PC-9 (cell line): ENCODE data around the gene RFTN1. TPM values are rescaled to one million over a fixed set of nuclear protein-coding genes. Genes with fewer than 3 reads are reported as not detected.

Experiments used
- BruUV-seq: library from RNA; stranded (reverse); fragments of 400-500 nt; replicated peaks from 2 replicates; lab custom pipeline; 2021; lab: Mats Ljungman, UMichigan
- CTCF ChIA-PET: fragments of 300-600 bp; sonication (Branson Sonifier 250); formaldehyde crosslinking; loops from one replicate; lab custom pipeline; 2022; ENCODE audit warnings: antibody characterized with exemption; lab: Charles Lee
- POLR2A ChIA-PET: fragments of 300-600 bp; sonication (Branson Sonifier 250); formaldehyde crosslinking; loops from one replicate; lab custom pipeline; 2022; ENCODE audit warnings: antibody characterized with exemption; ENCODE audit not compliant: unreplicated experiment; lab: Charles Lee
- DNase-seq, 2 experiments: peaks; one replicate each; pipeline versions ENCODE4 v3.0.0 to v3.0.0-alpha.2; 2015 to 2022; ENCODE audit warnings: mixed read lengths in 1 of 2
- H2AFZ ChIP-seq: fragments of 200-600 bp; sonication (generic); 2 replicates; pipeline ENCODE4 v1.8.1; 2017; ENCODE audit warnings: antibody characterized with exemption
- H3F3A ChIP-seq: fragments of 200-600 bp; sonication (generic); 2 replicates; pipeline ENCODE4 v1.8.1; 2017; ENCODE audit warnings: antibody characterized with exemption, mild to moderate bottlenecking, low read depth; ENCODE audit not compliant: insufficient read depth
- H3K27ac ChIP-seq: fragments of 200-600 bp; sonication (generic); 2 replicates; pipeline ENCODE4 v1.6.1; 2016; ENCODE audit warnings: mixed run types
- H3K27me3 ChIP-seq: fragments of 200-600 bp; sonication (generic); 2 replicates; pipeline ENCODE4 v1.6.1; 2016; ENCODE audit warnings: low read depth, mixed run types; ENCODE audit not compliant: insufficient read depth
- H3K36me3 ChIP-seq: fragments of 200-600 bp; sonication (generic); 2 replicates; pipeline ENCODE4 v1.6.1; 2016; ENCODE audit warnings: low read depth, mixed run types
- H3K4me1 ChIP-seq: fragments of 200-600 bp; sonication (generic); replicated peaks from 2 replicates; pipeline ENCODE4 v1.6.1; 2016; ENCODE audit warnings: mixed run types; ENCODE audit not compliant: insufficient read depth
- H3K4me2 ChIP-seq: fragments of 200-600 bp; sonication (generic); 2 replicates; pipeline ENCODE4 v1.6.1; 2017; ENCODE audit warnings: mixed run types
- H3K4me3 ChIP-seq: fragments of 200-600 bp; sonication (generic); 2 replicates; pipeline ENCODE4 v1.6.1; 2016; ENCODE audit warnings: mixed run types
- H3K79me2 ChIP-seq: fragments of 200-600 bp; sonication (generic); 2 replicates; pipeline ENCODE4 v1.6.1; 2017; ENCODE audit warnings: low read depth, mixed run types
- H3K9me2 ChIP-seq: fragments of 200-600 bp; sonication (generic); 2 replicates; pipeline ENCODE4 v1.8.1; 2017; ENCODE audit warnings: mild to moderate bottlenecking; ENCODE audit not compliant: insufficient read depth
- H3K9me3 ChIP-seq: fragments of 200-600 bp; sonication (generic); 2 replicates; pipeline ENCODE4 v1.8.1; 2016; ENCODE audit warnings: low read depth; ENCODE audit not compliant: insufficient read depth
- H4K20me1 ChIP-seq: fragments of 200-600 bp; sonication (generic); 2 replicates; pipeline ENCODE4 v1.8.1; 2017; ENCODE audit not compliant: insufficient read depth
- CTCF ChIP-seq: fragments of 200-600 bp; sonication (generic); conservative IDR thresholded peaks from 2 replicates; pipeline ENCODE4 v1.6.1; 2017; ENCODE audit warnings: mixed run types, antibody characterized with exemption, mild to moderate bottlenecking, moderate library complexity
- EZH2 ChIP-seq: fragments of 200-600 bp; sonication (generic); IDR thresholded peaks from 2 replicates; pipeline ENCODE4 v1.8.0; 2017; ENCODE audit warnings: antibody characterized with exemption, low read depth
- intact Hi-C: fragments of 100-400 bp; cut with micrococcal nuclease; formaldehyde crosslinking; loops from one replicate; pipeline ENCODE4 v1.10.0; 2022; ENCODE audit not compliant: unreplicated experiment
- total RNA-seq: library from RNA; stranded (reverse); gene quantifications from 2 replicates; pipeline ENCODE4 v1.2.3, GENCODE V29; 2021

RFTN1 gene
- total RNA-seq, 1 experiment from 2014 or later: 0.41 TPM

- no peaks in the 10 kb centered on the region for H4K20me1 ChIP-seq
- BruUV-seq: no TSS peak
- no peaks in the 10 kb centered on the region for H3K4me1 ChIP-seq
- no peak for DNase-seq
- H3K79me2 ChIP-seq: no peaks in the 10 kb centered on the region
- H3K9me2 ChIP-seq: no peaks in the 10 kb centered on the region
- no peak overlapping the region for H2AFZ ChIP-seq
- no peak overlapping the region for H3K27ac ChIP-seq
- no peak overlapping the region for H3K4me3 ChIP-seq
- ChIA-PET POLR2A (no interaction called here), CTCF (interaction anchor here (0.5 kb wide), 1 partner anchor 1373 kb away, joined by 4 read pairs; no protein-coding TSS in a partner anchor)
- no peaks in the 10 kb centered on the region for H3K9me3 ChIP-seq
- TF ChIP-seq CTCF (no peak; the same call in 1 of the 2 replicates), EZH2 (no peak)
- no peaks in the 10 kb centered on the region for H3K27me3 ChIP-seq
- no peaks in the 10 kb centered on the region for H3F3A ChIP-seq
- 0 out of 2 replicates have a peak, but pooled peaks cover 6% of the 10 kb centered on the region for H3K36me3 ChIP-seq
- no peak overlapping the region for H3K4me2 ChIP-seq
- intact Hi-C loops: no loop called here
Measured at GRCh38 chr3:16319723-16320122, 193.8 kb downstream of the RFTN1 start.

GRCh38 chr3:16319307-16319706 is 194.2 kb downstream of the RFTN1 start:
- ChIA-PET CTCF (no interaction called here), POLR2A (no interaction called here)
- Histone ChIP-seq H3K4me1 (no peaks in the 10 kb centered on the region), H3K36me3 (0 out of 2 replicates have a peak, but pooled peaks cover 6% of the 10 kb centered on the region), H3K79me2 (no peaks in the 10 kb centered on the region), H3F3A (no peaks in the 10 kb centered on the region), H3K4me2 (no peak overlapping the region), H3K9me3 (no peaks in the 10 kb centered on the region), H3K27ac (no peak overlapping the region), H3K27me3 (no peaks in the 10 kb centered on the region), H2AFZ (no peak overlapping the region), H3K9me2 (no peaks in the 10 kb centered on the region), H4K20me1 (no peaks in the 10 kb centered on the region), H3K4me3 (no peak overlapping the region)
- intact Hi-C loops: no loop called here
- no peak for DNase-seq
- TF ChIP-seq CTCF (peak; percentile 47), EZH2 (no peak)
- no TSS peak for BruUV-seq

- no peak for DNase-seq
- Histone ChIP-seq H3K27ac (no peak overlapping the region), H4K20me1 (no peaks in the 10 kb centered on the region), H3F3A (no peaks in the 10 kb centered on the region), H3K4me3 (no peak overlapping the region), H3K9me2 (no peaks in the 10 kb centered on the region), H3K9me3 (no peaks in the 10 kb centered on the region), H3K79me2 (no peaks in the 10 kb centered on the region), H3K4me2 (no peak overlapping the region), H3K27me3 (no peaks in the 10 kb centered on the region), H2AFZ (no peak overlapping the region), H3K36me3 (0 out of 2 replicates have a peak, but pooled peaks cover 6% of the 10 kb centered on the region), H3K4me1 (no peaks in the 10 kb centered on the region)
- intact Hi-C loops: no loop called here
- BruUV-seq: no TSS peak
- TF ChIP-seq EZH2 (no peak), CTCF (no peak)
- ChIA-PET CTCF (interaction anchor here (0.6 kb wide), 1 partner anchor 645 kb away, joined by 3 read pairs; no protein-coding TSS in a partner anchor), POLR2A (no interaction called here)
Measured at GRCh38 chr3:16318176-16318575, 195.3 kb downstream of the RFTN1 start.
